ENCODE data around the gene LHX2. TPM values are rescaled to one million over a fixed set of nuclear protein-coding genes. Genes with fewer than 3 reads are reported as not detected.
A peak's percentile ranks its signal among the peaks of the same experiment; 100 is the strongest.

Gene LHX2
- total and polyA plus RNA-seq, 5 donors = 0.07 to 0.17 TPM; not detected in 3

- intact Hi-C loops (cut with DNase I) = no loop called here
- H3K9me3 ChIP-seq (ENCODE audit: control insufficient read depth, low read length) = no peaks in the 10 kb centered on the region
- H3K4me1 ChIP-seq (ENCODE audit: control insufficient read depth, insufficient read depth, low read length) = no peaks in the 10 kb centered on the region
- ATAC-seq = no peak
- 31% methylated on average over 31 of the region's 31 CpGs for WGBS
- no peak for DNase-seq
- H3K27ac ChIP-seq (ENCODE audit: low read length) = no peak overlapping the region
- H3K27me3 ChIP-seq (ENCODE audit: control insufficient read depth, insufficient read depth) = no peaks in the 10 kb centered on the region
- no peak overlapping the region for H3K4me3 ChIP-seq (ENCODE audit: low read length)
Measured at GRCh38 chr9:124020520-124021384, 9.2 kb downstream of the LHX2 start.

GRCh38 chr9:124021385-124021769, 9.8 kb downstream of the LHX2 start:
- H3K4me1 ChIP-seq (ENCODE audit: control insufficient read depth, insufficient read depth, low read length) = no peaks in the 10 kb centered on the region
- ATAC-seq (no peak), DNase-seq (no peak)
- no peaks in the 10 kb centered on the region for H3K27me3 ChIP-seq (ENCODE audit: control insufficient read depth, insufficient read depth)
- no peak overlapping the region for H3K27ac ChIP-seq (ENCODE audit: low read length)
- intact Hi-C loops (cut with DNase I) = no loop called here
- H3K9me3 ChIP-seq (ENCODE audit: control insufficient read depth, low read length) = no peaks in the 10 kb centered on the region
- H3K4me3 ChIP-seq (ENCODE audit: low read length) = no peak overlapping the region
- 38% methylated on average over 5 of the region's 5 CpGs for WGBS

GRCh38 chr9:124022201-124023121, 10.9 kb downstream of the LHX2 start:
- Histone ChIP-seq H3K27me3 (ENCODE audit: control insufficient read depth, insufficient read depth) (no peaks in the 10 kb centered on the region), H3K27ac (ENCODE audit: low read length) (no peak overlapping the region), H3K4me1 (ENCODE audit: control insufficient read depth, insufficient read depth, low read length) (no peaks in the 10 kb centered on the region), H3K9me3 (ENCODE audit: control insufficient read depth, low read length) (no peaks in the 10 kb centered on the region), H3K4me3 (ENCODE audit: low read length) (no peak overlapping the region)
- DNase-seq = no peak
- ATAC-seq = peak in 1 of 2 donors; percentile 17
- intact Hi-C loops (cut with DNase I) = no loop called here
- 30% methylated on average over 38 of the region's 38 CpGs for WGBS

DNA sequence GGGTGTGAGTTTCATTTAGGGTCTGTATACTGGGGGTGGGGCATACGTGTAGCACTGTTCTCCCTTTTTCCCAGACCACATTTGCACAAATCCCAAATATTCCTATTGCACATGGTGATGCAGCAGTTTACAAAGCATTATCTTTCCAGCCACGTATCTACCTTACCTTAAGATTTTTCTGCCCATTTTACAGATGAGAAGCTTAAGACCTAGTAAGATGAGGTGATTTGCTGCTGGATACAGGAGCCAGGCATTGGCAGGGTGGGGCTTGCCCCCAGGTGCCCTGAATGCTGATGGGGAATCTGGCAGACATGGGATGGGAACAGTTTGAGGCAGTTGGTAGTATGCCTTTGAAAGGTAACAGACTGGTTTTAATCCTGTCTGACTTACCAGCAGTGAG, 12.5 kb downstream of the LHX2 start:
- intact Hi-C loops (cut with DNase I) = no loop called here
- whole genome bisulfite sequencing = 78% methylated on average over 2 of the region's 2 CpGs
- ATAC-seq (no peak), DNase-seq (no peak)
- no peak overlapping the region for H3K4me3 ChIP-seq (ENCODE audit: low read length)
- H3K27ac ChIP-seq (ENCODE audit: low read length) = no peak overlapping the region
- no peaks in the 10 kb centered on the region for H3K27me3 ChIP-seq (ENCODE audit: control insufficient read depth, insufficient read depth)
- no peaks in the 10 kb centered on the region for H3K9me3 ChIP-seq (ENCODE audit: control insufficient read depth, low read length)
- H3K4me1 ChIP-seq (ENCODE audit: control insufficient read depth, insufficient read depth, low read length) = no peaks in the 10 kb centered on the region

- Histone ChIP-seq H3K27me3 (ENCODE audit: control insufficient read depth, insufficient read depth) (no peaks in the 10 kb centered on the region), H3K27ac (ENCODE audit: low read length) (no peak overlapping the region), H3K9me3 (ENCODE audit: control insufficient read depth, low read length) (no peaks in the 10 kb centered on the region), H3K4me1 (ENCODE audit: control insufficient read depth, insufficient read depth, low read length) (no peaks in the 10 kb centered on the region), H3K4me3 (ENCODE audit: low read length) (no peak overlapping the region)
- DNase-seq (no peak), ATAC-seq (no peak)
- intact Hi-C loops (cut with DNase I) = loop anchor here in 1 of 4 donors (10.0 kb wide), 1 partner anchor 315 kb away; no protein-coding TSS in a partner anchor
- 77% methylated on average over 12 of the region's 12 CpGs for WGBS
Measured at GRCh38 chr9:124029617-124030016, 18.0 kb downstream of the LHX2 start.

DNA sequence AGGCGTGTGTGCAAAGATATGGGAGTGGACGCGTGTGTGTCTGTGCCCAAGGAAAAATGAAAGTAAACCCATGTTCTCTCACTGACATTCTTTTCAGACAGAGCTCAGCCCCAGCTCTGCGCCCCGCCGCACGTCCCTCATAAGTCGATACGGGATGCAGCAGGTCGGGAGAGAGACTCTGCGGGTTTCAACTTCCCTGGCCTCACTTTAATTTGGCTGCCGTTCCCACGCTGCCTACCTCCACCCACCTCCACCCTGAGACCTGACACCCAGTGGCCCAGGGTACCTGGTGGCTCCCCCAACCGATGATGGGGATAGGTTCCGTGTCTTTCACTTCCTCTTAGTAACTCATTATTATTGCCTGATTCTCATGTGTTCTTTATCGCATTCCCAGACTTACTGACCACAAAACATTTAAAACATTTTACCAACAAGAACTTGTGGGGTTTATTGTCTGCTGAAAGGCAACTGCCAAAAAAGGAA, 19.4 kb downstream of the LHX2 start:
- Histone ChIP-seq H3K4me1 (ENCODE audit: control insufficient read depth, insufficient read depth, low read length) (no peaks in the 10 kb centered on the region), H3K9me3 (ENCODE audit: control insufficient read depth, low read length) (no peaks in the 10 kb centered on the region), H3K4me3 (ENCODE audit: low read length) (no peak overlapping the region), H3K27me3 (ENCODE audit: control insufficient read depth, insufficient read depth) (no peaks in the 10 kb centered on the region), H3K27ac (ENCODE audit: low read length) (no peak overlapping the region)
- whole genome bisulfite sequencing = 73% methylated on average over 16 of the region's 16 CpGs
- DNase-seq (no peak), ATAC-seq (no peak)
- intact Hi-C loops (cut with DNase I) = loop anchor here in 1 of 4 donors (10.0 kb wide), 1 partner anchor 316 kb away; no protein-coding TSS in a partner anchor

DNA sequence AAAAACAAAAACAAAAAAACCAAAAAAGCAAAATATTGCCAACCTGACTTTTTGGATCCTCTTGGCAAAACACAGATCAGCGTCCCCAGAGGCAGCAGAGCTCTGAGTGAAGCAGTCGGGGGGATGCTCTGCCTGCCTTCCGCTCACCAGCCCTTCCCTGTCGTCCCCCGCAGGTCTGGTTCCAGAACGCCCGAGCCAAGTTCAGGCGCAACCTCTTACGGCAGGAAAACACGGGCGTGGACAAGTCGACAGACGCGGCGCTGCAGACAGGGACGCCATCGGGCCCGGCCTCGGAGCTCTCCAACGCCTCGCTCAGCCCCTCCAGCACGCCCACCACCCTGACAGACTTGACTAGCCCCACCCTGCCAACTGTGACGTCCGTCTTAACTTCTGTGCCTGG, 20.7 kb downstream of the LHX2 start:
- H3K4me3 ChIP-seq (ENCODE audit: low read length) = no peak overlapping the region
- no peaks in the 10 kb centered on the region for H3K27me3 ChIP-seq (ENCODE audit: control insufficient read depth, insufficient read depth)
- no peaks in the 10 kb centered on the region for H3K9me3 ChIP-seq (ENCODE audit: control insufficient read depth, low read length)
- no peak overlapping the region for H3K27ac ChIP-seq (ENCODE audit: low read length)
- ATAC-seq (no peak), DNase-seq (no peak)
- intact Hi-C loops (cut with DNase I) = loop anchor here in 1 of 4 donors (10.0 kb wide), 1 partner anchor 317 kb away; no protein-coding TSS in a partner anchor
- no peaks in the 10 kb centered on the region for H3K4me1 ChIP-seq (ENCODE audit: control insufficient read depth, insufficient read depth, low read length)
- WGBS = 18% methylated on average over 24 of the region's 24 CpGs

GRCh38 chr9:124033348-124033747, 21.8 kb downstream of the LHX2 start:
- 88% methylated on average over 5 of the region's 5 CpGs for WGBS
- ATAC-seq = no peak
- Histone ChIP-seq H3K4me1 (ENCODE audit: control insufficient read depth, insufficient read depth, low read length) (no peaks in the 10 kb centered on the region), H3K27ac (ENCODE audit: low read length) (no peak overlapping the region), H3K9me3 (ENCODE audit: control insufficient read depth, low read length) (no peaks in the 10 kb centered on the region), H3K27me3 (ENCODE audit: control insufficient read depth, insufficient read depth) (no peaks in the 10 kb centered on the region), H3K4me3 (ENCODE audit: low read length) (no peak overlapping the region)
- intact Hi-C loops (cut with DNase I) = loop anchor here in 1 of 4 donors (10.0 kb wide), 1 partner anchor 319 kb away; no protein-coding TSS in a partner anchor
- no peak for DNase-seq

- DNase-seq (no peak), ATAC-seq (no peak)
- H3K4me3 ChIP-seq (ENCODE audit: low read length) = no peak overlapping the region
- H3K9me3 ChIP-seq (ENCODE audit: control insufficient read depth, low read length) = no peaks in the 10 kb centered on the region
- no peak overlapping the region for H3K27ac ChIP-seq (ENCODE audit: low read length)
- no peaks in the 10 kb centered on the region for H3K4me1 ChIP-seq (ENCODE audit: control insufficient read depth, insufficient read depth, low read length)
- H3K27me3 ChIP-seq (ENCODE audit: control insufficient read depth, insufficient read depth) = no peaks in the 10 kb centered on the region
- WGBS = 87% methylated on average over 3 of the region's 3 CpGs
- intact Hi-C loops (cut with DNase I) = loop anchor here in 1 of 4 donors (10.0 kb wide), 1 partner anchor 319 kb away; no protein-coding TSS in a partner anchor
Measured at GRCh38 chr9:124033967-124034366, 22.4 kb downstream of the LHX2 start.

- Histone ChIP-seq H3K27me3 (ENCODE audit: control insufficient read depth, insufficient read depth) (no peaks in the 10 kb centered on the region), H3K4me3 (ENCODE audit: low read length) (no peak overlapping the region), H3K4me1 (ENCODE audit: control insufficient read depth, insufficient read depth, low read length) (no peaks in the 10 kb centered on the region), H3K27ac (ENCODE audit: low read length) (no peak overlapping the region), H3K9me3 (ENCODE audit: control insufficient read depth, low read length) (no peaks in the 10 kb centered on the region)
- DNase-seq = no peak
- no peak for ATAC-seq
- intact Hi-C loops (cut with DNase I) = loop anchor here in 1 of 4 donors (10.0 kb wide), 1 partner anchor 320 kb away; no protein-coding TSS in a partner anchor
- 81% methylated on average over 17 of the region's 17 CpGs for WGBS
Measured at GRCh38 chr9:124035001-124035650, 23.6 kb downstream of the LHX2 start.
